Left hindlimb (tissue), 1 donor: ENCODE results near the gene EYS.

Experiments
- DNase-seq: peaks from one replicate; pipeline ENCODE4 v3.0.0-alpha.2; 2018

Gene EYS

DNA sequence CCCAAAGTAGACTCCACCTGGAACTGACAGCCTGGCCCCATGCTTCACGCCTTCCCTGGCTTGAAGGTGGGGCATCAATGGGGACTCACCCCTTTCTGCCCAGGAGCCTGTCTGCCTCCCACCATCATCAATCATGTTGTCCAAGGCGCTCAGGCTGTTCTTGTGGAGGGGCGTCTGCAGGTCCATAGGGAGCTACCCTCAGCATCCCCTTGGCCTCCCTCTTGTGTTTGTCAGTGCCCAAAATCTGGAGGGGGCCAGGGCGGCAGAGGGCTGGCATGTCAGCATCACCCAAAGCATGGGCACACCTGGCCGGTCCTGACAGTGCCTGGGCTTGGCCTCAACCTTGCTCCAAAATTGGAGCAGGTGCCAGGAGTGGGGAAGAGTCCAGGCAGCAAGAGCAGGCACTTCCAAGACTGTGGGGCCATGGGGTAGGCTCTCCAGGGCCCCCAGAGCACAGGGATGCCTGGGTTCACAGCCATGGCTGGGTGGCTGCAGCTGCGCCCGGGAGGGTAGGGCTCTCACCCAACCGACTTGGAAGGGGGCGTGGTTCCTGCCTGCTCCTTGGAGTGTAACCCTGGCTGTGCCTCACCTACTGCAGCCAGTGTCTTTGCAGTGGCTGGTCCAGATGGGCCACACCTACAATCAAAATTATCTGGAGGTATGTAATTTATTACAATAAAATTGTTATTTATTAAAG lies 903.4 kb downstream of the EYS start:
- no peak for DNase-seq

DNA sequence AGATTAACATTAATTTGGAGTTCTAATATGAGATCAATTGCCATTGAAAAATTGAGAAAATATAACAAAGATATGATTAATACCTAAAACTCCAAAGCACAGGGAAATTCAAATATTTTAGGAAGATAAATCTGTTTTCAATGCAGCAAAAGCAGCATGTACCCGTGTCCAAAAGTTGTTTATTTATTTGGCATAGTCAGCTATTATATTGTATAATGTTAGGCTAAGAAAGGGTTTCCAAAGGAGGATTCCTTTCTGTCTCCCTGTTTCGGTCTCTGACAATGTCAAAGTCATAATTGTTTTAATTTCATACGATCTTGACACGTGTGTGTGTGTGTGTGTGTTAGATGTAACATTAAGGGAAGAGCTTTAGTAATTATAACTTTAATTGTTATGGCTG lies 914.5 kb downstream of the EYS start:
- no peak for DNase-seq

DNA sequence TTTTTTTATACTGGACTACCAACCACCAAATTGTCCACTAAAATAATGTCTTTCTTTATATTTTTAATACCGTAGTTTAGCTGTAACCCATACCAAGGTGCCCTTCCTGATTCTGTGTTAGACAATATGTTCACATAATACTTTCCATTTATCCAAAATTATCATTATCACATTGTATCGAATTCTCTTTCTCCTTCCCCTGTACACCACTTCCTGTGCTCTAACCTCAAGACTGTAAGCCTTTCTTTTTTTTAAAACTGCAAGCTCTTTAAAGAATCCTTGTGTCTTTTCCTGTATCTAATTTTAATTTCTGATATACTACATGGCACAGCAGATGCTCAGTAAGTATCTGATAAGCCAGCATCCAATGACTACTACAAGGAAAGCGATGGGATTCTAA lies 917.5 kb downstream of the EYS start:
- DNase-seq, result no peak

GRCh38 chr6:64786736-64787135 lies 920.3 kb downstream of the EYS start:
- DNase-seq, result no peak

GRCh38 chr6:64782877-64783276 lies 924.1 kb downstream of the EYS start:
- DNase-seq, result no peak

GRCh38 chr6:64777941-64778785 lies 928.9 kb downstream of the EYS start:
- no peak for DNase-seq

DNA sequence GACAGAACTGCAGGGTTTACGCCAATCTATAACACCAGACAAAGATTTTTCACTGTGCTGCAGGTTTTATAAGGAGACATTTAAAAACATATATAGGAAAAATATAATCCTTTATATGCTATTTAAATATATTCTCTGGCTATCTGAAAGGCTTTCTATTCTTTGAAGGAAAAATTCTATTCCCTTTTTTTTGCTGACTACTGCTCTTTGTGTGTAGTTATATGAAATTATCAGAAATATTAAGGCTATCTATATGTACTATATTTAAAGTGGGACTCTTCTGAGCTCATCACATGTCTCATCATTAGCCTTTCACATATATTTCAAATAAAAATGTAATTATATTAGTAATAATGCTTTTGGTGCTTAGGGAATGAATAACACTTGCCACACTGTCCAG lies 930.7 kb downstream of the EYS start:
- DNase-seq, result no peak

- no peak for DNase-seq
Measured at GRCh38 chr6:64774881-64775280, 932.1 kb downstream of the EYS start.

DNA sequence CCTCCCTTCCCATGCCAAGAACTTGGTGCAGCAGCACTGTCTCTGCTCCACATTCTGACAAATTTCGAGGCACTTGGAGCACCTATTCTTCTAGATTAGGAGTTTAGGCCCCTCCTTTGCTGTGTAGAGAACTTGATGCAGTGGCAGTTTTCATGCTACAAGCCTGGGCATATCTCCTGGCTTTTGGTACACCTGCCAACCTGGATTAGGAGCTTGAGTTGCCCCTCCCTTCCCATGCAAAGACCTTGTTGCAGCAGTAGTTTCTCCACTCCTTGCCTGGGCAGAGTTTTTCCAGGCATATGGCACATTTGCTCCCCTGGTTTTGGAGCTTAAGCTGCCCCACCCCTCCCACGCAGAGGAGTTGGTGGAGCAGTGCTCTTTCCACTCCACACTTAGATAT lies 956.1 kb downstream of the EYS start:
- no peak for DNase-seq

GRCh38 chr6:64737418-64737817 lies 969.6 kb downstream of the EYS start:
- DNase-seq, result no peak

GRCh38 chr6:64736421-64736950 lies 970.5 kb downstream of the EYS start:
- no peak for DNase-seq

- DNase-seq, result no peak
Measured at GRCh38 chr6:64733433-64733832, 973.6 kb downstream of the EYS start.

DNA sequence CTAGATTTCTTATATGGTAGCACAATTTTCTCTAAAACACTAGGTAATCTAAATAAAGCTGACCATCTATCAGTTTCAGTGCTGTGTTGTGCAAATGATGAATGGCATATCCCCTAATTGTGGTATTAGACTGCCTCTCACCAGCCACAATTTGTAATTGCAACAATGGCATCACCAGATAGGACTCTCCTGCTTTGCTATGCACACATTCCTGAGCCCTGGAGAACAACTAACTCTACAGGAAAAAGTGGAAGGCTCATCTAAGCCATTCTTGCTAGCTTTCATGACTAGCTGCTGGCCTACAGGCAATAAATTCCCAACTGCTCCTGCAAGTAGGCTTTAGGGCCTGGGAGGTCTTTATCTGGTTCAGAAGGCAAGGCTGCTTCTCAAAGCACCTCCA lies 974.1 kb downstream of the EYS start:
- DNase-seq, result no peak

DNA sequence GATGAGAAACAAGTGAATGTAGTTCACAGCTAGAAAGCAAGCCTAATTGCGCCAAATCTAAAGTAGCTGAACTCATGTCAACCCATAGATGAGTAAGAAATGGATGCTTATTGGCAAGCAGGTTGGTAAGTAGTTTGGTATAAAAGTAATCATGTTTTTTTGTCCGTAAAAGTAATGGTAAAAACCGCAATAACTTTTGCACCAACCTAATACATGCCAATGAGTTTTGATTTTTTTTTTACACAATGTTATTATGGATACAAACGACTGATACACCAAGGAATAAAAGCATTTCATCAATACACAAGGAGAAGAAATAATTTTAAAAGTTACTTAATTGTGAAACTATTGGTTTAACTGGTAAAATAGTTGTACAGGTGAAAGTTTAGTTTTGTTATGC lies 977.5 kb downstream of the EYS start:
- DNase-seq, result no peak

GRCh38 chr6:64727075-64727474 lies 980.0 kb downstream of the EYS start:
- no peak for DNase-seq

DNA sequence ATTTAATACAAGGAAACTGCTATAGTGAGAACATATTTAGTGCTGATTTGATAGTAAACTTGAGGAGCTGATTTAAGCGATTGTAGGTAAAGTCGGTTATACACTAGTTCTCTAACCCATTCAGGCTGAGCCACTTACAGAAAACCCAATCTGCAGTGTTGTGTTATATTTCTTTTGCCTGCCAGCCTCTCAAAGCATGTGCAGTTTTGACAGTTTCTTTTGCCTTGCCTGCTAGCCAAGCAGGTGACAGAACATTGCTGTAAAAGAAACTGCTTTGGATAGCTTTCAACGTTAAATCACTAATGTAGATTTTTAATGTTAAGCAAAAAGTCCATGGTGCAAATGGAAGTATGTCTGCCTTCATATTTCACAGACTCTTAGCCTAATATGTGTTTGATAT lies 982.9 kb downstream of the EYS start:
- DNase-seq, result no peak

DNA sequence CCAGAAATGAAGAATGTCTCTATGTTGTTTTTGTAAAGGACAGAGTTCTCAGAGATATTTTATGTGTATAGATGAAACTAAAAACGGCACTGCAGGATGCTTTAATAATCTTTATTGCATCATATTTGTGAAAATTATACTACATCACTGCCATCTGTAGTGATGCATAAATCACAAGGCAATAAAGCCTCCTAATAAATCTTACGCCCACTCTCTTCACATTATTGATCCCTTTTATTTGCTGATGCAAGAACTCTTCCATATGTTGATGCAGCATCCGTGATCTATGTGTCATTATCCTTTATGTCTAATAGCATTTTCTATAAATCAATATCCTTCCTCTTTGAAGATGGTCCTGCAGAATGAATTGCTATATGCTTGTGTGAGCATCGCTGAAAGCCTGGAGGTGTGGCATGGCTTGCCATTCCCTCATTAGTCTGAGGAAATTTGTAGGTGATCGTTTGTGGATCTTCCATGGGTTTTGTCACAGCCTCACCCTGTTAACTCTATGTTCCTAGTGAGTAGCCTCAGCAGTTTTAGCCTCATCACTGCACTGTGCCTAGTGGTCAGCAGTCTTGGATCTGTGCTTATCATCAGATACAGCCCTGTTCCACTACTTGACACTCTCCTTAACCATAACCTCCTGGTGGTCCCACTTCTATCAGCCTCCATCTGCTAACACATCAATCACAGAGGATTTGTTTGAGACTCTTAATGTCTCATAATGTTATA lies 983.5 kb downstream of the EYS start:
- DNase-seq, result no peak

DNA sequence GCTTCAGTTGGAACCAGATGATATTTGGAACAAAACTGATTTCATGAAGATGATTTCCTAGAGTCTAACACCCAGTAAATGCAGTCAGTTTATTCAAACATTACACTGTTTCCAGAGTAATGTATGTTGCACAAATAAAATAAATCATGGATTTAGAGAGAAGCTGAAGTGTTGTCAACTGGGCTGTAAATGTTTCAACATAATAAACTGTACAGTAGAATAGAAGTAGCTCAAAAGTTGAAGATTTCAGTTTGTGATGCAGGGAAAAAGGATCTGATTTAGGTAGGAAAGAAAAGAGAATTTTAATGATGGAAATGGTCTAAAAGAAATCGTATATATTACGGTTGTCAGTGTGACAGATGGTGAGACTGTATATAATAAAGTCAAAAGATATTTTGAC lies 985.2 kb downstream of the EYS start:
- DNase-seq, result no peak

DNA sequence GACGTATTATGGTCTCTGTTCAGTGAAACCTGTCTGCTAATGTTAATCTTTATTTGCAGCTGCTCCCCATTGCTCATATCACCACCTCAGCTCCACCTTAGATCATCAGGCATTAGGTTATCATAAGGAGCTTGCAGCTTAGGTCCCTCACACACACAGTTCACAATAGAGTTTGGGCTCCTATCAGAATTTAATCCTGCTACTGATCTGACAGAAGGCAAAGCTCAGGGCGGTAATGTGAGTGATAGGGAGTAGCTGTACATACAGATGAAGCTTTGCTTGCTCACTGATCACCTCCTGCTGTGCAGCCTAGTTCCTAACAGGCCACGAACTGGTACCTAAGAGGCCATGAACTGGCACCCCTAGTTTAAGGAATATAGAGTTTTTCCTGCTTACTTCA lies 989.7 kb downstream of the EYS start:
- no peak for DNase-seq

GRCh38 chr6:64715624-64716023 lies 991.4 kb downstream of the EYS start:
- no peak for DNase-seq

GRCh38 chr6:64714073-64714472 lies 993.0 kb downstream of the EYS start:
- no peak for DNase-seq

DNA sequence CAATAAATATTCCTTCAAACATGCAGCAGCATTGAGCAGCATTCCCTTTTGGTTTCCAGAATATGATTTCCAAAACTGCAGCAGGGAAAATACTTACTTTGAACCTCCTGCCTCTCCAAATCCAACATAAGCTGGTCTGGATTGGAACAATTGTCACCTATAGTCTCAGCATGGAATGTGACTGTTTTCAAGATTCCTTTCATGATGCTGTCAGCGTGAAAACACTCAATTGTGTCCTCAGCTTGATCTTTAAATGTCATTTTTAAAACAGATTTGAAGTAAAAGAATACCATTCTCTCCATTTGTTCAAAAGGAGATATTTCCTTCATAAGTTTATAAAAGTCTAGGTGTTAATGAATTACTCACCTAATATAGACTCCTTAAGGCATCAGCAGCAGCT lies 993.9 kb downstream of the EYS start:
- DNase-seq, result no peak

- no peak for DNase-seq
Measured at GRCh38 chr6:64712606-64713005, 994.4 kb downstream of the EYS start.

DNA sequence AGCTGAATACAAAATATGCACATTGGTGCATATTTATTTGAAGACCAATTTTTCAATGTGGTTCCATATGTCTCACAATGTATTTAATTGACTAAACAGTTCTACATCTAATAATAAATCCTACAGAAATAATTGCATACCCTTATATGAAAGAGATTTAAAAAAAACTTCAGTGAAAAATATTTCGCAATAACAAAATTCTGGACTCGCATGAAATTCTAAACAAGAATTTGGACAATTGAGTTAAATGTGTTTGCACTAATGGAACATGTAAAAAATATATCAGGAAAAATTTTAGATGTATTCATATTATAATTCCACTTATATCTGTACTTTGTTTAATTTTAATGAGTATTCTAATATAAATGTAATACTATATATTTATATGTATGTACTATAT lies 1003.1 kb downstream of the EYS start:
- DNase-seq, result no peak
